ENCODE results near the gene BCL3.

The BCL3 gene

DNA sequence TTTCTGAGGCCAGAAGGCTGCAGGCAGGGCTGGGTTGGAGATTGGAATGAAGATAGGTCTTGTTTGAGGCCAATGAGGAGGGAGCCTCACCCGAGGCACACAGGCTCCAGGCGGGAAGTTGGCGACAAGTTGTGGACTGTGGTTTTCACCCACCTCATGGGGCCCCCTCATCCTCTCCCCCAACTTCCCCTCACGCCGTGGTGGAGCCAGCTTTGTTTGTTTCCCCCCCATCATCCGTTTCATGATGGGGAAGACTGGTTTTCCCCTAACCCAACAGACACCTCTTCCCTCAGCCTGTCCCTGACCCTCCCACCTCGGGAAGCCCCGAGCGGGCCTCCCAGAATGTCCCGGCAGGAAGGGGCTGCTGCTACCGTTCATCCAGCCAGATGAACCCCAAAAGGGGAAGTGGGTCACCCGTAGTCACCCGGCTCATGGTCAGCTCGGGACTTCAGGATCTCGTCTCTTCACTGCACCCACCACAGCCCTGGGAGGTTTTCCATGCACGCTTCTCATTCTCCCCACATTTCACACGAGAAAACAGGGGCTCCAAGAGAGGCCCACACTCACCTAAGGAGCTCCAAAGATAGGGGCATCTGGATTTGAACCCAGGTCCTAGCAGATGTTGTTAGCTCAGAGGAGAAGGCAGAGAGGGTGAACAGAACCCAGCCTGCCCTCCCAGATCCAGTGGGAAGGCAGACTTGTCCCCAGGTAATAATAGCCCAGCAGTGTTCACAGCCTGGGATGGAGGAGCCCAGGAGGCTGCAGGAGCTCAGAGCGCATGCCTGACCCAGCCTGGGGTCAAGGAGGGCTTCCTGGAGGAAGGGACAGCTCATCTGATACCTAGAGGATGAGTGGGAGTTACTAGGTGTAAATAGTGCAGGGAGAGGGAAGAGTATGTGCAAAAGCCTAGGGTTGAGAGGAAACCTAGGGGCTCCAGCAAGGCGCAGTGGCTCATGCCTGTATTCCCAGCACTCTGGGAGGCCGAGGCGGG is 26.1 kb upstream of the BCL3 start:
- no peak for FAIRE-seq
- TF ChIP-seq, protein P1, sequence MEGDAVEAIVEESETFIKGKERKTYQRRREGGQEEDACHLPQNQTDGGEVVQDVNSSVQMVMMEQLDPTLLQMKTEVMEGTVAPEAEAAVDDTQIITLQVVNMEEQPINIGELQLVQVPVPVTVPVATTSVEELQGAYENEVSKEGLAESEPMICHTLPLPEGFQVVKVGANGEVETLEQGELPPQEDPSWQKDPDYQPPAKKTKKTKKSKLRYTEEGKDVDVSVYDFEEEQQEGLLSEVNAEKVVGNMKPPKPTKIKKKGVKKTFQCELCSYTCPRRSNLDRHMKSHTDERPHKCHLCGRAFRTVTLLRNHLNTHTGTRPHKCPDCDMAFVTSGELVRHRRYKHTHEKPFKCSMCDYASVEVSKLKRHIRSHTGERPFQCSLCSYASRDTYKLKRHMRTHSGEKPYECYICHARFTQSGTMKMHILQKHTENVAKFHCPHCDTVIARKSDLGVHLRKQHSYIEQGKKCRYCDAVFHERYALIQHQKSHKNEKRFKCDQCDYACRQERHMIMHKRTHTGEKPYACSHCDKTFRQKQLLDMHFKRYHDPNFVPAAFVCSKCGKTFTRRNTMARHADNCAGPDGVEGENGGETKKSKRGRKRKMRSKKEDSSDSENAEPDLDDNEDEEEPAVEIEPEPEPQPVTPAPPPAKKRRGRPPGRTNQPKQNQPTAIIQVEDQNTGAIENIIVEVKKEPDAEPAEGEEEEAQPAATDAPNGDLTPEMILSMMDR (IDR thresholded peaks at IDR 0.05; ENCODE audit: insufficient read depth, missing control alignments) = no peak
- no peak for DNase-seq (ENCODE audit: insufficient read length, low spot score)

DNA sequence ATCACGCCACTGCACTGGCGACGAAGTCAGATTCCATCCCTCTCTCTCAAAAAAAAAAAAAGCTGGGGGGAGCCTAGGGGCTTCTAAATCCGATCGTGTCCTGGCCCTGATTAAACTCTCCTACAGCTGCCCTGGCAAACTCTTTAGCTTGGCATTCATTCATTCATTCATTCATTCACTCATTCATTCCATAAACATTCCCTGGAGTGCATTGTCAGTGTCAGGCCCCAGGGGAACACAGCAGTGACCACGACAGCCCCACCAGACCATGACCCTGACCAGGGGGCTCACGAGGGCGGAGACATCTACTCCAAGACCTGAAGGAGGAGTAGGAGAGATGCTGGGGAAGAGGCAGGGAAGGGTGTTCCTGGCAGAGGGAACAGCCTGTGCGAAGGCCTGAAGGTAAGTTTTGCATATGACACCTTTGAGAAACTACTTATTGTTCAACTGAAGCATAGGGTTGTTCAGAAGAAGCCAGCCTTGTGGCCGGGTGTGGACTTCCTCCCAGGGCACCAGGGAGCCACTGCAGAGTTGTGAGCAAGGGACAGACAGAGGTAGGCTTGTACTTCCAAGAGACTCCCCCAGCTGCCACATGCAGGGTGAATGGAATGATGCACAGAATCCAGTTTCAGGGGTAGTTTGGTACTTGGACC is 25.1 kb upstream of the BCL3 start:
- FAIRE-seq (no peak), DNase-seq (ENCODE audit: insufficient read length, low spot score) (no peak)
- TF ChIP-seq, protein P1 (IDR thresholded peaks at IDR 0.05; ENCODE audit: insufficient read depth, missing control alignments) = no peak

DNA sequence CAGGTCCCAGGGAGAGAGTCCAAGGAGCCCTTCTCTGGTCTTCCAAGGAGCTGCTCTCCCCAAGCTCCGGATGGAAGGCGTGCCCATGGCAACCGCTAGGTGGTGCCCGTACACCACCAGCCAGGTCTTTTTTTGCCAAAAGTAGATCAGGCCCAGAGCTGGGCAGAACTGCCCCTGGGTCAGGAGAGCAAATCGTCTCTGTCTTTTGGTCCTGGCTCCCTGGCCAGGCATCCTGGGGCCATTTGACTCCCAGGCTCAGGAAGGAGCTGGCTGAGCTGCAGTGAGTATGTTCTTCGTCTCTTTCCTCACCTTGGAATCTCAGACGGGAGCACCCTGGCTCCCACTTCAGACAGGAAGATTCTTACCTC is 24.6 kb upstream of the BCL3 start:
- TF ChIP-seq, protein P1 (IDR thresholded peaks at IDR 0.05; ENCODE audit: insufficient read depth, missing control alignments) = peak; percentile 97
- DNase-seq (ENCODE audit: insufficient read length, low spot score) (peak; percentile 67), FAIRE-seq (no peak)

DNA sequence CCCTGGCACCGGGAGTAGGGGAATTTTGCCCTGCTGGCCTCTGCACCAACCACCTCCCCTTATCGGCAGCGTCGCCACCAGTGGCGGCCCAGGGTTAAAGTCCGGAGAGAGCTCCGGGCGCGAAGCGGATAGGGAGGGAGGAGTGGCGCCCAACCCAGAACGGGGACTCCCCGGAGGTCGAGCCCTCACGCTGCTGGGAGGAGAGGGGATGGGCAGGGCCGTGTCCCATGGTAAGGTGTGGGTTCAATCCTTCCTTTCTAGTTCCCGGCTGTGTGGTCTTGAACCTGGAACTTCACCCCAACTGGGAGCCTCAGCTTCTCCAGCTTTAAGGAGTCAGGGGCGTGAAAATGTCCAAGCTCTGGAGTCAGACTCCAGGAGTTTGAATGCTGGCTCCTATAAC is 23.3 kb upstream of the BCL3 start:
- DNase-seq (ENCODE audit: insufficient read length, low spot score) = no peak
- TF ChIP-seq, protein P1 (IDR thresholded peaks at IDR 0.05; ENCODE audit: insufficient read depth, missing control alignments) = no peak
- no peak for FAIRE-seq

DNA sequence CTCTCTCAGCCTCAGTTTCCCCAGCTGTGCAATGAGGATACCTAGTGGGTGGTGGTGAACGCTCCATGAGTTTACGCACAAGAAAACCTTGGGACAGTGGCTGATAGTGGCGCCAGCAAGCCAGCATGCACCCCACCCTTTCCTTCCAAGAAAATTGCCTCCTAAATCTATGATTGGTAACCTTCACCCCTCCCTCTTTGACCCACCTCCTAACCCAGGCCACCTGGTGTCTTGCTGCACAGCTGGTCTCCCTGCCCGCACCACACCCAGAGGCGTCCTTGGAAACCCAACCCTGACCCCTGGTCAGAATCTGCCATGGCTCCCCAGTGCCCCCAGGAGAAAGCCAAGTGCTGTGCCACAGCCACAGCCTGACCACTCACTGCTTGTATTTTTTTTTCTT is 22.8 kb upstream of the BCL3 start:
- TF ChIP-seq, protein P1 (IDR thresholded peaks at IDR 0.05; ENCODE audit: insufficient read depth, missing control alignments) = no peak
- FAIRE-seq (no peak), DNase-seq (ENCODE audit: insufficient read length, low spot score) (no peak)

DNA sequence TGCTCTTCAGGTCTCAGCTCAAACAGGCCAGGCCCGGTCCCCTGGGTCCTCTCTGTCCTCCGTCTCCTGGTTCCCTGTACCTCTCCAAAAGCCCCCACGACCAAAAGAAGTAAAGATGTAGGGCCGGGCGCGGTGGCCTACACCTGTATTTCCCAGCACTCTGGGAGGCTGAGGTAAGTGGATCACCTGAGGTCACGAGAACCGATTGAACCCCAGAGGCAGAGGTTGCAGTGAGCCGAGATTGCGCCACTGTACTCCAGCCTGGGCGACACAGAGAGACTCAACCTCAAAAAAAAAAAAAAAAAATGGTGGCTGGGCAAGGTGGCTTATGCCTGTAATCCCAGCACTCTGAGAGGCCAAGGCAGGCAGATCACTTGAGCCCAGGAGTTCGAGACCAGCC is 22.0 kb upstream of the BCL3 start:
- no peak for DNase-seq (ENCODE audit: insufficient read length, low spot score)
- FAIRE-seq = no peak
- TF ChIP-seq, protein P1 (IDR thresholded peaks at IDR 0.05; ENCODE audit: insufficient read depth, missing control alignments) = no peak

DNA sequence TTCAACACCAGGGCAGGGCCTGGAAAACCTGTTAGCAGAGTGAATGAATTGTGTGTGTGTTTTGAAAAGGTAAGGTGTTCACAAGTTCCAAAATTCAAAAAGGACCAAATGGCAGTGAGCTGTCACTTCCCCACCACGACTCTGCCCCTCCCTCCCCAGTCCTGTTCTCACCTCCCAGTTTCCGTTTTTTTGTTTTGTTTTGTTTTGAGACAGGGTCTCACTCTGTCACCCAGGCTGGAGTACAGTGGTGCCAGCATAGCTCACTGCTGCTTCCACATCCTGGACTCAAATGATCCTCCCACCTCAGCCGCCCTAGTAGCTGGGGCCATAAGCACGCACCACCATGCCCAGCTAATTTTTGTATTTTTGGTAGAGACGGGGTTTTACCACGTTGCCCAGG is 20.3 kb upstream of the BCL3 start:
- DNase-seq (ENCODE audit: insufficient read length, low spot score) (no peak), FAIRE-seq (no peak)
- TF ChIP-seq, protein P1 (IDR thresholded peaks at IDR 0.05; ENCODE audit: insufficient read depth, missing control alignments) = no peak
